K562 (cell line): ENCODE results near the gene EIF4G1. TPM values are rescaled to one million over a fixed set of nuclear protein-coding genes. Genes with fewer than 3 reads are reported as not detected.

Source experiments
- ATAC-seq: fragments of 200-7000 bp; cut with Tn5 transposase; 3 replicates; pipeline ENCODE4 v1.9.1; 2020; ENCODE audit warnings: moderate library complexity
- BruUV-seq: library from RNA; stranded (reverse); fragments of 400-500 nt; replicated peaks from 2 replicates; lab custom pipeline; 2021; lab: Mats Ljungman, UMichigan
- CTCF ChIA-PET: fragments of 300-600 bp; formaldehyde crosslinking; extraction: SDS; loops from one replicate; lab custom pipeline; 2021; ENCODE audit warnings: low intra/inter-chr PET ratio; lab: Yijun Ruan, JAX
- POLR2A ChIA-PET: fragments of 300-600, 350-650 bp; sonication (Branson Sonifier 250); formaldehyde crosslinking; extraction: SDS; loops from one replicate; lab custom pipeline; 2021; ENCODE audit warnings: antibody characterized with exemption, inconsistent platforms; lab: Yijun Ruan, JAX
- DNase-seq, 4 experiments: peaks; one replicate each; pipeline versions ENCODE4 v3.0.0 to v3.0.0-alpha.2; 2011 to 2018; ENCODE audit warnings: low spot score in 3 of 4, mixed read lengths in 3 of 4; ENCODE audit errors: extremely low read depth in 1 of 4
- FAIRE-seq: peaks from 2 replicates; lab custom pipeline; 2011; peaks lifted over from hg19 to GRCh38; lab: Jason Lieb, UNC
- H2AFZ ChIP-seq: 2 replicates; pipeline ENCODE4 v1.6.0; 2011; ENCODE audit warnings: low read depth, low read length, control low read depth, inconsistent platforms
- H3K27ac ChIP-seq: fragments of 200-600 bp; 3 replicates; pipeline ENCODE4 v1.8.0; 2011; ENCODE audit warnings: low read depth, mild to moderate bottlenecking, control low read depth, inconsistent platforms, low read length, moderate library complexity, mixed read lengths; ENCODE audit errors: extremely low read depth
- H3K27me3 ChIP-seq, 2 experiments: fragments of 300-600 bp in 1 of 2; 2 replicates in 1 of 2; 3 replicates in 1 of 2; pipeline versions ENCODE4 v1.6.0 to v1.8.0; 2011; ENCODE audit warnings: inconsistent platforms in 2 of 2, low read length in 2 of 2, mild to moderate bottlenecking in 1 of 2, mixed read lengths in 1 of 2, moderate library complexity in 1 of 2; ENCODE audit not compliant: control insufficient read depth in 2 of 2, insufficient read depth in 2 of 2
- H3K36me3 ChIP-seq: fragments of 300-600 bp; 3 replicates; pipeline ENCODE4 v1.8.0; 2011; ENCODE audit warnings: mild to moderate bottlenecking, low read length, inconsistent platforms; ENCODE audit not compliant: control insufficient read depth, insufficient read depth
- H3K4me1 ChIP-seq, 2 experiments: fragments of 200-600 bp in 1 of 2; replicated peaks in 1 of 2; 2 replicates in 1 of 2; 3 replicates in 1 of 2; pipeline versions ENCODE4 v1.5.1 to v1.8.0; 2011; ENCODE audit warnings: inconsistent platforms in 2 of 2, low read length in 2 of 2, mild to moderate bottlenecking in 1 of 2, mixed read lengths in 1 of 2, moderate library complexity in 1 of 2; ENCODE audit not compliant: control insufficient read depth in 2 of 2, insufficient read depth in 2 of 2
- H3K4me2 ChIP-seq: 2 replicates; pipeline ENCODE4 v1.6.1; 2011; ENCODE audit warnings: low read length, control low read depth, inconsistent platforms, mixed read lengths; ENCODE audit not compliant: insufficient read depth
- H3K4me3 ChIP-seq: fragments of 200-600 bp; sonication (generic), shearing (Covaris generic); 2 replicates; pipeline ENCODE4 v1.5.1; 2016; ENCODE audit warnings: control low read depth, inconsistent platforms
- H3K79me2 ChIP-seq: fragments of 200-600 bp; 3 replicates; pipeline ENCODE4 v1.8.0; 2011; ENCODE audit warnings: low read length, inconsistent platforms; ENCODE audit not compliant: control insufficient read depth, insufficient read depth
- H3K9ac ChIP-seq, 2 experiments: 2 replicates each; pipeline versions ENCODE4 v1.6.0 to v1.6.1; 2011; ENCODE audit warnings: low read depth in 2 of 2, low read length in 2 of 2, control low read depth in 1 of 2, inconsistent platforms in 1 of 2, mild to moderate bottlenecking in 1 of 2, mixed read lengths in 1 of 2; ENCODE audit not compliant: insufficient read depth in 1 of 2
- H3K9me1 ChIP-seq: one replicate; pipeline ENCODE4 v1.6.0; 2011; ENCODE audit warnings: inconsistent platforms, mild to moderate bottlenecking, low read length, moderate library complexity; ENCODE audit not compliant: control insufficient read depth, insufficient read depth
- H3K9me3 ChIP-seq: replicated peaks from 2 replicates; pipeline ENCODE4 v1.5.1; 2011; ENCODE audit warnings: low read depth, low read length, inconsistent platforms; ENCODE audit not compliant: control insufficient read depth, insufficient read depth
- H4K20me1 ChIP-seq: replicated peaks from 2 replicates; pipeline ENCODE4 v1.6.1; 2011; ENCODE audit warnings: low read length, inconsistent platforms, mixed read lengths; ENCODE audit not compliant: control insufficient read depth, insufficient read depth
- CHD1 ChIP-seq: fragments of 200-600 bp; sonication (generic); IDR thresholded peaks from one replicate; pipeline ENCODE4 v1.6.1; 2012; ENCODE audit warnings: mild to moderate bottlenecking, moderate library complexity, low read length, inconsistent platforms
- CXXC5 ChIP-seq: fragments of 250-450 bp; sonication (Bioruptor Pico); IDR thresholded peaks from 2 replicates; pipeline ENCODE4 v1.8.0; 2022; ENCODE audit warnings: inconsistent platforms, mild to moderate bottlenecking, moderate library complexity
- MLLT1 ChIP-seq, 2 experiments: fragments of 450-650 bp; IDR thresholded peaks; 2 replicates each; pipeline ENCODE4 v1.6.1; 2016
- PCBP1 ChIP-seq: fragments of 200-400 bp; formaldehyde crosslinking; IDR thresholded peaks from 2 replicates; pipeline ENCODE4 v1.6.1; 2018; ENCODE audit warnings: mild to moderate bottlenecking, low read depth, low read length; ENCODE audit not compliant: poor library complexity, severe bottlenecking
- SMARCC2 ChIP-seq: fragments of 450-650 bp; IDR thresholded peaks from 2 replicates; pipeline ENCODE4 v1.6.1; 2017; ENCODE audit warnings: antibody characterized with exemption, moderate library complexity, mild to moderate bottlenecking, low read depth
- WGBS: fragments of 100-300 bp; shearing (Covaris generic); methylation state at CpG from one replicate; pipeline ENCODE4 v1.1.6; 2016; ENCODE audit warnings: low coverage, mixed read lengths; ENCODE audit not compliant: insufficient coverage; ENCODE audit errors: missing lambda C conversion rate; 5-methylcytosine and 5-hydroxymethylcytosine counted together
- in situ Hi-C: fragments of 300-500 bp; cut with MboI; formaldehyde crosslinking; loops from 4 replicates; pipeline ENCODE4 v1.15.0; 2018; ENCODE audit warnings: inconsistent platforms, mixed read lengths
- intact Hi-C: fragments of 100-400 bp; cut with micrococcal nuclease; formaldehyde crosslinking; loops from 2 replicates; pipeline ENCODE4 v1.14.2; 2022
- polyA plus RNA-seq, 8 experiments: library from polyadenylated mRNA; depleted of rRNA in 4 of 8; stranded (reverse) in 5 of 8; unstranded in 3 of 8; fragments of >200 nt; fragmentation: Nextera tagmentation in 2 of 8; fragmentation: Illumina TruSeq in 1 of 8; extraction: Ambion mirVana in 2 of 8; extraction: Trizol in 1 of 8; gene quantifications; 2 replicates each; pipeline versions ENCODE4 v1.2.1 to v1.2.3, GENCODE V29; 2011 to 2014; ENCODE audit warnings: inconsistent platforms in 1 of 8, missing spikeins in 1 of 8
- total RNA-seq, 7 experiments: library from RNA; depleted of rRNA in 6 of 7; stranded (reverse); fragments of >200 nt in 6 of 7; fragmentation: Illumina TruSeq in 2 of 7; extraction: Trizol in 2 of 7; gene quantifications; 2 replicates each; pipeline versions ENCODE4 v1.2.1 to v1.2.3, GENCODE V29; 2011 to 2021; ENCODE audit warnings: low replicate concordance in 1 of 7
- TF ChIP-seq, protein P1 (sequence below), 2 experiments: IDR thresholded peaks; 2 replicates each; pipeline ENCODE4 v1.6.1; 2012; ENCODE audit warnings: improper control_type of control experiment in 2 of 2, low read depth in 2 of 2, low read length in 2 of 2, borderline replicate concordance in 1 of 2
- TF ChIP-seq, protein P2 (sequence below): fragments of 450-650 bp; IDR thresholded peaks from 2 replicates; pipeline ENCODE4 v1.6.1; 2017; ENCODE audit warnings: antibody characterized with exemption, mild to moderate bottlenecking
- TF ChIP-seq, protein P3 (sequence below): fragments of 250-450 bp; sonication (Bioruptor Pico); IDR thresholded peaks from 2 replicates; pipeline ENCODE4 v1.5.0; 2021; ENCODE audit warnings: mild to moderate bottlenecking, borderline replicate concordance

The EIF4G1 gene
- total and polyA plus RNA-seq, 9 of the 15 experiments (the other 6 are each of a cell fraction or from before 2014, with no cell fraction given), result 4.6 to 505 (median 155) TPM

- Histone ChIP-seq H3K9me1 (peaks cover 6% of the 10 kb centered on the region), H3K27ac (peak overlapping the region; percentile 88), H3K9ac (peak overlapping the region; percentile 60 to 86), H3K79me2 (peaks cover 8% of the 10 kb centered on the region; the same call in 2 of the 3 replicates), H3K4me1 (peaks cover 59 to 74% of the 10 kb centered on the region in 2 experiments), H2AFZ (peak overlapping the region; percentile 64), H3K4me3 (no peak overlapping the region), H4K20me1 (no peaks in the 10 kb centered on the region), H3K9me3 (no peaks in the 10 kb centered on the region), H3K36me3 (peaks cover 57% of the 10 kb centered on the region; the same call in 2 of the 3 replicates), H3K27me3 (no peaks in the 10 kb centered on the region), H3K4me2 (peak overlapping the region; percentile 79; the same call in 1 of the 2 replicates)
- in situ Hi-C loops, result no loop called here
- no TSS peak for BruUV-seq
- intact Hi-C loops, result no loop called here
- FAIRE-seq (no peak), DNase-seq (peak in 1 of 4 experiments; percentile 48), ATAC-seq (peak; percentile 26)
- WGBS, result 11% methylated on average over 4 of the region's 4 CpGs
- ChIA-PET CTCF (no interaction called here), POLR2A (interaction anchor here (0.7 to 2.0 kb wide), 8 partner anchors 10 to 33 kb away, joined by 3 to 9 read pairs (median 6); partner anchors contain the start of gene FAM131A)
- no peak for TF ChIP-seq SMARCC2
- peak in 1 of 2 experiments; percentile 82; a peak in 2 of 4 replicates for TF ChIP-seq MLLT1 (IDR thresholded peaks at IDR 0.05)
- TF ChIP-seq CHD1, result peak; percentile 52
- TF ChIP-seq, protein P1, sequence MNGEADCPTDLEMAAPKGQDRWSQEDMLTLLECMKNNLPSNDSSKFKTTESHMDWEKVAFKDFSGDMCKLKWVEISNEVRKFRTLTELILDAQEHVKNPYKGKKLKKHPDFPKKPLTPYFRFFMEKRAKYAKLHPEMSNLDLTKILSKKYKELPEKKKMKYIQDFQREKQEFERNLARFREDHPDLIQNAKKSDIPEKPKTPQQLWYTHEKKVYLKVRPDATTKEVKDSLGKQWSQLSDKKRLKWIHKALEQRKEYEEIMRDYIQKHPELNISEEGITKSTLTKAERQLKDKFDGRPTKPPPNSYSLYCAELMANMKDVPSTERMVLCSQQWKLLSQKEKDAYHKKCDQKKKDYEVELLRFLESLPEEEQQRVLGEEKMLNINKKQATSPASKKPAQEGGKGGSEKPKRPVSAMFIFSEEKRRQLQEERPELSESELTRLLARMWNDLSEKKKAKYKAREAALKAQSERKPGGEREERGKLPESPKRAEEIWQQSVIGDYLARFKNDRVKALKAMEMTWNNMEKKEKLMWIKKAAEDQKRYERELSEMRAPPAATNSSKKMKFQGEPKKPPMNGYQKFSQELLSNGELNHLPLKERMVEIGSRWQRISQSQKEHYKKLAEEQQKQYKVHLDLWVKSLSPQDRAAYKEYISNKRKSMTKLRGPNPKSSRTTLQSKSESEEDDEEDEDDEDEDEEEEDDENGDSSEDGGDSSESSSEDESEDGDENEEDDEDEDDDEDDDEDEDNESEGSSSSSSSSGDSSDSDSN (IDR thresholded peaks at IDR 0.05; ENCODE audit: borderline replicate concordance in 1 of 2, low read depth in 2 of 2, low read length in 2 of 2), result 0 out of 4 replicates have a peak, but pooled peaks of 1 of the 2 experiments have one; percentile 55
- TF ChIP-seq, protein P2, sequence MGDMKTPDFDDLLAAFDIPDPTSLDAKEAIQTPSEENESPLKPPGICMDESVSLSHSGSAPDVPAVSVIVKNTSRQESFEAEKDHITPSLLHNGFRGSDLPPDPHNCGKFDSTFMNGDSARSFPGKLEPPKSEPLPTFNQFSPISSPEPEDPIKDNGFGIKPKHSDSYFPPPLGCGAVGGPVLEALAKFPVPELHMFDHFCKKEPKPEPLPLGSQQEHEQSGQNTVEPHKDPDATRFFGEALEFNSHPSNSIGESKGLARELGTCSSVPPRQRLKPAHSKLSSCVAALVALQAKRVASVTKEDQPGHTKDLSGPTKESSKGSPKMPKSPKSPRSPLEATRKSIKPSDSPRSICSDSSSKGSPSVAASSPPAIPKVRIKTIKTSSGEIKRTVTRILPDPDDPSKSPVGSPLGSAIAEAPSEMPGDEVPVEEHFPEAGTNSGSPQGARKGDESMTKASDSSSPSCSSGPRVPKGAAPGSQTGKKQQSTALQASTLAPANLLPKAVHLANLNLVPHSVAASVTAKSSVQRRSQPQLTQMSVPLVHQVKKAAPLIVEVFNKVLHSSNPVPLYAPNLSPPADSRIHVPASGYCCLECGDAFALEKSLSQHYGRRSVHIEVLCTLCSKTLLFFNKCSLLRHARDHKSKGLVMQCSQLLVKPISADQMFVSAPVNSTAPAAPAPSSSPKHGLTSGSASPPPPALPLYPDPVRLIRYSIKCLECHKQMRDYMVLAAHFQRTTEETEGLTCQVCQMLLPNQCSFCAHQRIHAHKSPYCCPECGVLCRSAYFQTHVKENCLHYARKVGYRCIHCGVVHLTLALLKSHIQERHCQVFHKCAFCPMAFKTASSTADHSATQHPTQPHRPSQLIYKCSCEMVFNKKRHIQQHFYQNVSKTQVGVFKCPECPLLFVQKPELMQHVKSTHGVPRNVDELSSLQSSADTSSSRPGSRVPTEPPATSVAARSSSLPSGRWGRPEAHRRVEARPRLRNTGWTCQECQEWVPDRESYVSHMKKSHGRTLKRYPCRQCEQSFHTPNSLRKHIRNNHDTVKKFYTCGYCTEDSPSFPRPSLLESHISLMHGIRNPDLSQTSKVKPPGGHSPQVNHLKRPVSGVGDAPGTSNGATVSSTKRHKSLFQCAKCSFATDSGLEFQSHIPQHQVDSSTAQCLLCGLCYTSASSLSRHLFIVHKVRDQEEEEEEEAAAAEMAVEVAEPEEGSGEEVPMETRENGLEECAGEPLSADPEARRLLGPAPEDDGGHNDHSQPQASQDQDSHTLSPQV, result peak; percentile 84; the same call in 1 of the 2 replicates
- TF ChIP-seq CXXC5 (CRISPR knock-in tag), result 0 out of 2 replicates have a peak, but pooled peaks have one; percentile 10
- no peak for TF ChIP-seq PCBP1
- TF ChIP-seq, protein P3, sequence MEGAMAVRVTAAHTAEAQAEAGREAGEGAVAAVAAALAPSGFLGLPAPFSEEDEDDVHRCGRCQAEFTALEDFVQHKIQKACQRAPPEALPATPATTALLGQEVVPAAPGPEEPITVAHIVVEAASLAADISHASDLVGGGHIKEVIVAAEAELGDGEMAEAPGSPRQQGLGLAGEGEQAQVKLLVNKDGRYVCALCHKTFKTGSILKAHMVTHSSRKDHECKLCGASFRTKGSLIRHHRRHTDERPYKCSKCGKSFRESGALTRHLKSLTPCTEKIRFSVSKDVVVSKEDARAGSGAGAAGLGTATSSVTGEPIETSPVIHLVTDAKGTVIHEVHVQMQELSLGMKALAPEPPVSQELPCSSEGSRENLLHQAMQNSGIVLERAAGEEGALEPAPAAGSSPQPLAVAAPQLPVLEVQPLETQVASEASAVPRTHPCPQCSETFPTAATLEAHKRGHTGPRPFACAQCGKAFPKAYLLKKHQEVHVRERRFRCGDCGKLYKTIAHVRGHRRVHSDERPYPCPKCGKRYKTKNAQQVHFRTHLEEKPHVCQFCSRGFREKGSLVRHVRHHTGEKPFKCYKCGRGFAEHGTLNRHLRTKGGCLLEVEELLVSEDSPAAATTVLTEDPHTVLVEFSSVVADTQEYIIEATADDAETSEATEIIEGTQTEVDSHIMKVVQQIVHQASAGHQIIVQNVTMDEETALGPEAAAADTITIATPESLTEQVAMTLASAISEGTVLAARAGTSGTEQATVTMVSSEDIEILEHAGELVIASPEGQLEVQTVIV (CRISPR knock-in tag), result 0 out of 2 replicates have a peak, but pooled peaks have one; percentile 59
Measured at GRCh38 chr3:184348057-184348382, 33.6 kb downstream of the EIF4G1 start.
